Loucy (cell line): Measurements from ENCODE around the gene TCN2.
"Not testable (repeated sequence)": the region's sequence is repeated elsewhere in the genome, so short reads cannot be mapped to it uniquely, and the experiment has no call there.

Source experiments
- H2AFZ ChIP-seq: fragments of 200-600 bp; sonication (generic); 2 replicates; pipeline ENCODE4 v1.6.0; 2016; ENCODE audit warnings: antibody characterized with exemption, mild to moderate bottlenecking, low read length, moderate library complexity
- H3F3A ChIP-seq: fragments of 200-600 bp; 2 replicates; pipeline ENCODE4 v1.6.0; 2016; ENCODE audit warnings: antibody characterized with exemption, low read depth, mild to moderate bottlenecking
- H3K27me3 ChIP-seq: fragments of 200-600 bp; sonication (generic); 2 replicates; pipeline ENCODE4 v1.6.1; 2014; ENCODE audit warnings: low read length, mild to moderate bottlenecking; ENCODE audit not compliant: insufficient read depth, poor library complexity, severe bottlenecking
- H3K36me3 ChIP-seq: fragments of 200-600 bp; sonication (generic); 2 replicates; pipeline ENCODE4 v1.6.1; 2016; ENCODE audit warnings: low read length; ENCODE audit not compliant: insufficient read depth
- H3K4me1 ChIP-seq: fragments of 200-600 bp; sonication (generic); 2 replicates; pipeline ENCODE4 v1.5.1; 2014; ENCODE audit warnings: low read length, mild to moderate bottlenecking; ENCODE audit not compliant: insufficient read depth, poor library complexity, severe bottlenecking
- H3K4me2 ChIP-seq: fragments of 200-600 bp; sonication (generic); 2 replicates; pipeline ENCODE4 v1.6.0; 2014; ENCODE audit warnings: antibody characterized with exemption, low read length, low read depth, mild to moderate bottlenecking; ENCODE audit not compliant: poor library complexity, severe bottlenecking
- H3K4me3 ChIP-seq: fragments of 200-600 bp; sonication (generic); 2 replicates; pipeline ENCODE4 v1.5.1; 2014; ENCODE audit warnings: low read length, mild to moderate bottlenecking, mixed read lengths; ENCODE audit not compliant: poor library complexity, severe bottlenecking
- H3K79me2 ChIP-seq: fragments of 200-600 bp; sonication (generic); 2 replicates; pipeline ENCODE4 v1.6.1; 2014; ENCODE audit warnings: low read length; ENCODE audit not compliant: insufficient read depth
- H3K9ac ChIP-seq: fragments of 200-600 bp; sonication (generic); 2 replicates; pipeline ENCODE4 v1.6.0; 2014; ENCODE audit warnings: mild to moderate bottlenecking, low read depth, low read length, moderate library complexity; ENCODE audit not compliant: poor library complexity, severe bottlenecking
- H3K9me2 ChIP-seq: fragments of 200-600 bp; sonication (generic); replicated peaks from 2 replicates; pipeline ENCODE4 v1.6.1; 2016; ENCODE audit warnings: low read depth, low read length, mixed read lengths
- H3K9me3 ChIP-seq: fragments of 200-600 bp; sonication (generic); 2 replicates; pipeline ENCODE4 v1.6.1; 2014; ENCODE audit warnings: mild to moderate bottlenecking, antibody characterized with exemption, low read length, low read depth; ENCODE audit not compliant: insufficient read depth
- H4K20me1 ChIP-seq: fragments of 200-600 bp; sonication (generic); 2 replicates; pipeline ENCODE4 v1.6.0; 2014; ENCODE audit warnings: antibody characterized with exemption, low read length, mild to moderate bottlenecking; ENCODE audit not compliant: insufficient read depth, poor library complexity, severe bottlenecking
- CTCF ChIP-seq: fragments of 200-600 bp; sonication (generic); conservative IDR thresholded peaks from 2 replicates; pipeline ENCODE4 v1.5.1; 2014; ENCODE audit warnings: mild to moderate bottlenecking, antibody characterized with exemption, low read length
- EZH2phosphoT487 ChIP-seq: fragments of 200-600 bp; IDR thresholded peaks from 2 replicates; pipeline ENCODE4 v1.6.1; 2018; ENCODE audit warnings: antibody characterized with exemption, mild to moderate bottlenecking, moderate library complexity, borderline replicate concordance

TCN2 gene

GRCh38 chr22:30671071-30671470 is 64.1 kb downstream of the TCN2 start:
- Histone ChIP-seq H3K27me3 (no peaks in the 10 kb centered on the region), H3F3A (no peaks in the 10 kb centered on the region), H3K9me3 (no peaks in the 10 kb centered on the region), H3K4me2 (no peak overlapping the region), H4K20me1 (no peaks in the 10 kb centered on the region), H2AFZ (no peak overlapping the region), H3K9ac (no peak overlapping the region), H3K4me1 (peaks cover 8% of the 10 kb centered on the region), H3K4me3 (no peak overlapping the region), H3K79me2 (no peaks in the 10 kb centered on the region), H3K9me2 (no peaks in the 10 kb centered on the region), H3K36me3 (no peaks in the 10 kb centered on the region)
- TF ChIP-seq EZH2phosphoT487, result no peak

GRCh38 chr22:30673136-30673535 is 66.2 kb downstream of the TCN2 start:
- Histone ChIP-seq H3K4me1 (no peaks in the 10 kb centered on the region), H3K9ac (no peak overlapping the region), H3F3A (no peaks in the 10 kb centered on the region), H3K36me3 (no peaks in the 10 kb centered on the region), H3K27me3 (no peaks in the 10 kb centered on the region), H2AFZ (no peak overlapping the region), H3K9me3 (no peaks in the 10 kb centered on the region), H3K79me2 (no peaks in the 10 kb centered on the region), H4K20me1 (no peaks in the 10 kb centered on the region), H3K4me3 (no peak overlapping the region), H3K4me2 (no peak overlapping the region), H3K9me2 (no peaks in the 10 kb centered on the region)
- TF ChIP-seq CTCF (no peak), EZH2phosphoT487 (no peak)

GRCh38 chr22:30674482-30674881 is 67.5 kb downstream of the TCN2 start:
- no peaks in the 10 kb centered on the region for H3K27me3 ChIP-seq
- H4K20me1 ChIP-seq, result no peaks in the 10 kb centered on the region
- H3K9ac ChIP-seq, result no peak overlapping the region
- no peak overlapping the region for H3K4me2 ChIP-seq
- no peaks in the 10 kb centered on the region for H3F3A ChIP-seq
- H2AFZ ChIP-seq, result no peak overlapping the region
- H3K79me2 ChIP-seq, result no peaks in the 10 kb centered on the region
- H3K4me1 ChIP-seq, result no peaks in the 10 kb centered on the region
- H3K4me3 ChIP-seq, result no peak overlapping the region
- H3K9me2 ChIP-seq, result no peaks in the 10 kb centered on the region
- TF ChIP-seq EZH2phosphoT487 (no peak), CTCF (no peak)
- H3K36me3 ChIP-seq, result no peaks in the 10 kb centered on the region
- no peaks in the 10 kb centered on the region for H3K9me3 ChIP-seq

GRCh38 chr22:30675436-30675835 is 68.5 kb downstream of the TCN2 start:
- no peaks in the 10 kb centered on the region for H3F3A ChIP-seq
- H4K20me1 ChIP-seq, result no peaks in the 10 kb centered on the region
- no peaks in the 10 kb centered on the region for H3K36me3 ChIP-seq
- H3K4me1 ChIP-seq, result no peaks in the 10 kb centered on the region
- no peak overlapping the region for H3K4me3 ChIP-seq
- H3K27me3 ChIP-seq, result no peaks in the 10 kb centered on the region
- no peak overlapping the region for H3K4me2 ChIP-seq
- TF ChIP-seq EZH2phosphoT487 (no peak), CTCF (no peak)
- H3K9me2 ChIP-seq, result no peaks in the 10 kb centered on the region
- H3K9me3 ChIP-seq, result no peaks in the 10 kb centered on the region
- H3K79me2 ChIP-seq, result no peaks in the 10 kb centered on the region
- H2AFZ ChIP-seq, result no peak overlapping the region
- H3K9ac ChIP-seq, result no peak overlapping the region

GRCh38 chr22:30676565-30676964 is 69.6 kb downstream of the TCN2 start:
- H3F3A ChIP-seq, H3K27me3 ChIP-seq, H3K4me1 ChIP-seq, H3K79me2 ChIP-seq, H3K9me2 ChIP-seq, H3K4me2 ChIP-seq, H4K20me1 ChIP-seq, H3K9ac ChIP-seq, H3K36me3 ChIP-seq, H3K4me3 ChIP-seq, H3K9me3 ChIP-seq, H2AFZ ChIP-seq: not testable (repeated sequence)
